Thoracic aorta (tissue), 2 donors: ENCODE results near the gene DES. TPM values are rescaled to one million over a fixed set of nuclear protein-coding genes. Genes with fewer than 3 reads are reported as not detected.

Experiments used
- ATAC-seq: fragments of 150-250 bp; one replicate; pipeline ENCODE4 v1.8.0; 2017; ENCODE audit warnings: low read depth; ENCODE audit not compliant: insufficient number of reproducible peaks, low FRiP score
- DNase-seq: peaks from one replicate; pipeline ENCODE4 v3.0.0-alpha.2; 2020; ENCODE audit warnings: low spot score
- H3K27ac ChIP-seq, 2 donors: fragments of 200-600 bp; sonication (generic); 1 replicate in 1 of 2; 2 replicates in 1 of 2; pipeline ENCODE4 v1.5.1; 2016; ENCODE audit warnings: mild to moderate bottlenecking in 2 of 2, moderate library complexity in 2 of 2
- H3K27me3 ChIP-seq: fragments of 200-600 bp; sonication (generic); replicated peaks from 2 replicates; pipeline ENCODE4 v1.6.0; 2016; ENCODE audit warnings: mild to moderate bottlenecking; ENCODE audit not compliant: insufficient read depth
- H3K36me3 ChIP-seq: fragments of 200-600 bp; sonication (generic); one replicate; pipeline ENCODE4 v1.5.1; 2016
- H3K4me1 ChIP-seq, 2 donors: fragments of 200-600 bp; sonication (generic); 1 replicate in 1 of 2; 2 replicates in 1 of 2; pipeline versions ENCODE4 v1.5.1 to v1.6.0; 2016; ENCODE audit warnings: low read depth in 2 of 2, mild to moderate bottlenecking in 1 of 2; ENCODE audit not compliant: control insufficient read depth in 1 of 2
- H3K4me3 ChIP-seq: fragments of 200-600 bp; sonication (generic); 2 replicates; pipeline ENCODE4 v1.5.1; 2016; ENCODE audit warnings: mild to moderate bottlenecking
- H3K9me3 ChIP-seq: fragments of 200-600 bp; sonication (generic); 2 replicates; pipeline ENCODE4 v1.5.1; 2016
- total RNA-seq, 2 donors: library from RNA; depleted of rRNA; stranded (reverse); fragments of >200 nt; gene quantifications; one replicate each; pipeline versions ENCODE4 v1.1.0 to v1.2.3, GENCODE V29; 2016
- TF ChIP-seq, protein P1 (sequence below): fragments of 200-600 bp; sonication (generic); IDR thresholded peaks from one replicate; pipeline ENCODE4 v1.5.1; 2019; ENCODE audit warnings: antibody characterized with exemption

DES gene
- total RNA-seq, 2 donors from 2014 or later, result 146 to 302 TPM

DNA sequence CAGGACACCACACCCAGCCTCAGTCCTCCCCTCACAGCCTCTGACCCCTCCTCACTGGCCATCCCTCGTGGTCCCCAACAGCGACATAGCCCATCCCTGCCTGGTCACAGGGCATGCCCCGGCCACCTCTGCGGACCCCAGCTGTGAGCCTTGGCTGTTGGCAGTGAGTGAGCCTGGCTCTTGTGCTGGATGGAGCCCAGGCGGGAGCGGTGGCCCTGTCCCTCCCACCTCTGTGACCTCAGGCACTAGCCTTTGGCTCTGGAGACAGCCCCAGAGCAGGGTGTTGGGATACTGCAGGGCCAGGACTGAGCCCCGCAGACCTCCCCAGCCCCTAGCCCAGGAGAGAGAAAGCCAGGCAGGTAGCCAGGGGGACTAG is 7.9 kb downstream of the DES start:
- Histone ChIP-seq H3K4me3 (no peak overlapping the region), H3K27me3 (no peaks in the 10 kb centered on the region), H3K27ac (no peak overlapping the region), H3K9me3 (no peaks in the 10 kb centered on the region), H3K4me1 (peaks cover 3 to 36% of the 10 kb centered on the region in 2 donors), H3K36me3 (peaks cover 5% of the 10 kb centered on the region)
- DNase-seq (no peak), ATAC-seq (no peak)
- TF ChIP-seq, protein P1, sequence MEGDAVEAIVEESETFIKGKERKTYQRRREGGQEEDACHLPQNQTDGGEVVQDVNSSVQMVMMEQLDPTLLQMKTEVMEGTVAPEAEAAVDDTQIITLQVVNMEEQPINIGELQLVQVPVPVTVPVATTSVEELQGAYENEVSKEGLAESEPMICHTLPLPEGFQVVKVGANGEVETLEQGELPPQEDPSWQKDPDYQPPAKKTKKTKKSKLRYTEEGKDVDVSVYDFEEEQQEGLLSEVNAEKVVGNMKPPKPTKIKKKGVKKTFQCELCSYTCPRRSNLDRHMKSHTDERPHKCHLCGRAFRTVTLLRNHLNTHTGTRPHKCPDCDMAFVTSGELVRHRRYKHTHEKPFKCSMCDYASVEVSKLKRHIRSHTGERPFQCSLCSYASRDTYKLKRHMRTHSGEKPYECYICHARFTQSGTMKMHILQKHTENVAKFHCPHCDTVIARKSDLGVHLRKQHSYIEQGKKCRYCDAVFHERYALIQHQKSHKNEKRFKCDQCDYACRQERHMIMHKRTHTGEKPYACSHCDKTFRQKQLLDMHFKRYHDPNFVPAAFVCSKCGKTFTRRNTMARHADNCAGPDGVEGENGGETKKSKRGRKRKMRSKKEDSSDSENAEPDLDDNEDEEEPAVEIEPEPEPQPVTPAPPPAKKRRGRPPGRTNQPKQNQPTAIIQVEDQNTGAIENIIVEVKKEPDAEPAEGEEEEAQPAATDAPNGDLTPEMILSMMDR, result no peak

- ATAC-seq (no peak), DNase-seq (no peak)
- H3K4me1 ChIP-seq, result peaks cover 3 to 41% of the 10 kb centered on the region in 2 donors
- H3K36me3 ChIP-seq, result peaks cover 5% of the 10 kb centered on the region
- H3K9me3 ChIP-seq, result no peaks in the 10 kb centered on the region
- no peak overlapping the region for H3K4me3 ChIP-seq
- H3K27ac ChIP-seq, result no peak overlapping the region
- H3K27me3 ChIP-seq, result no peaks in the 10 kb centered on the region
- TF ChIP-seq, protein P1, result no peak
Measured at GRCh38 chr2:219426534-219427136, 8.5 kb downstream of the DES start.

DNA sequence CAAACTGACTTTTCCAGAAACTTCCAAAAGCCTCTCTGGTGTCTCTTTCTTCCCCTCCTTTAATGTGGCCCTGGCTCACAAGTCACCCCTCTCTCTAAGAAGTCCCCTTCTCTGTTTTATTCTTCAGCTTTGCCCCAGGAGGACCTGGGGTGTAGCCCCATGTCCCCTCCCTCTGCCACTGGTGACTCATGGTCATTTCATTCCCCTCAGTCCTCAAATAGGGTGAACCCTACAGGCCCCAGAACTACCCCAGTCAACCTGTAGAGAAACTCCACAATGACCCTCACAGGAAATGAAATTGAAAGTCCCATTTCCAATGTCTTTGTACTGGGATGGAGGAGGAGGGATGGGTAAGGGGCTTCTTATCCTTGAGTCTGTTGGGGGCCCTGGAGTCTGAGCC is 10.3 kb downstream of the DES start:
- no peak for ATAC-seq
- Histone ChIP-seq H3K4me1 (peaks cover 3 to 37% of the 10 kb centered on the region in 2 donors), H3K27ac (peak overlapping the region; percentile 40 to 74), H3K27me3 (no peaks in the 10 kb centered on the region), H3K36me3 (peaks cover 5% of the 10 kb centered on the region), H3K4me3 (no peak overlapping the region), H3K9me3 (no peaks in the 10 kb centered on the region)
- TF ChIP-seq, protein P1, result no peak
- no peak for DNase-seq

DNA sequence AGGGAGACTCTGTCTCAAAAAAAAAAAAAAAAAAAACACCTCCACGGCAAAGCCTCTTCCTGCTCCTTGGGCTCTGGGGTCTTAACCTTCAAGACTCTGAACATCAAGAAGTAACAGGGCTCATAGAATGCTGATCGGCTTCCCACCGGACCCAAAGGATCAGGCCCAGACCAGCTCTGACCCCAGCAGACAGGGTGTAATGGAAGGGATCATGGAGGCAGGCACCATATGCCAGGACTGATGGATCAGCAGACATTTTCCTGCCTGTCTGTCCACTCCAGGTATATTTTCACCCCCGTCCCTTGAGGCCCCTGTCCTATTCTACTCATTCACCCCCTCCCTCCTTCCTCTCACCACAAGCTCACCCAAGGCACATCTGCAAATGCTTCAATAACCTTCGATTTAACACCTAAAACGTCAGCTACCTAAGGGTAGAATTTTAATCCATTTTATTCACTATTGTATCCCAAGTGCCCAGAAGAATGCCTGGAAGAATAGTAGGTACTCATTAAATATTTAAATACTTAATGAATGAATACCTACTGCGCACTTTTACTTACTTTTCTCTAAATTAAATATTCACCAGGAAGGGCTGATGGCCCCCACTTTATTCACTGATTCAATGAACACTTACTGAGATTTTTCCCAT is 11.9 kb downstream of the DES start:
- TF ChIP-seq, protein P1, result no peak
- peaks cover 6 to 37% of the 10 kb centered on the region in 2 donors for H3K4me1 ChIP-seq
- DNase-seq (no peak), ATAC-seq (no peak)
- no peak overlapping the region for H3K4me3 ChIP-seq
- no peaks in the 10 kb centered on the region for H3K27me3 ChIP-seq
- peak overlapping the region; percentile 71 to 79 for H3K27ac ChIP-seq
- H3K36me3 ChIP-seq, result peaks cover 5% of the 10 kb centered on the region
- H3K9me3 ChIP-seq, result no peaks in the 10 kb centered on the region

- ATAC-seq, result peak; percentile 64
- no peak for DNase-seq
- no peaks in the 10 kb centered on the region for H3K9me3 ChIP-seq
- no peaks in the 10 kb centered on the region for H3K27me3 ChIP-seq
- peaks cover 9 to 39% of the 10 kb centered on the region in 2 donors for H3K4me1 ChIP-seq
- TF ChIP-seq, protein P1, result peak; percentile 32
- peak overlapping the region; percentile 71 to 79 for H3K27ac ChIP-seq
- H3K4me3 ChIP-seq, result no peak overlapping the region
- peaks cover 5% of the 10 kb centered on the region for H3K36me3 ChIP-seq
Measured at GRCh38 chr2:219430633-219431615, 12.7 kb downstream of the DES start.
